Amygdala (tissue), 56 donors: Measurements from ENCODE around the gene GALNT17.

Experiments used
- DNase-seq, 56 donors: peaks; one replicate each; lab custom pipeline; 2025; lab: John Stamatoyannopoulos, UW

Gene GALNT17

DNA sequence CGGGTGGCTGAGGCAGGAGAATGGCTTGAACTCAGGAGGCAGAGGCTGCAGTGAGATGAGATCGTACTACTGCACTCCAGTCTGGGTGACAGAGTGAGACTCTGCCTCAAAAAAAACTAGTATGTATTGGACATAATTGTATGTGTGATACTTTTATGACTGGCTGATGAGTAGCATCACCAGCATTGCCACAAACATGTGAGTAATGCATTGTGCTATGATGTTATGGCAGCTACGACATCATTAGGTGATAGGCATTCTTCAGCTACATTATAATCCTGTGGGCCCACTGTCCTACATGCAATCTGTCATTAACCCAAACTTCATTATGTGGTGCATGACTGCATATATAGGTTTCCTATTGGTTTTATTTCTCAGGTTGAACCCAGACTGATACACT is 352.4 kb downstream of the GALNT17 start:
- DNase-seq: no peak

DNA sequence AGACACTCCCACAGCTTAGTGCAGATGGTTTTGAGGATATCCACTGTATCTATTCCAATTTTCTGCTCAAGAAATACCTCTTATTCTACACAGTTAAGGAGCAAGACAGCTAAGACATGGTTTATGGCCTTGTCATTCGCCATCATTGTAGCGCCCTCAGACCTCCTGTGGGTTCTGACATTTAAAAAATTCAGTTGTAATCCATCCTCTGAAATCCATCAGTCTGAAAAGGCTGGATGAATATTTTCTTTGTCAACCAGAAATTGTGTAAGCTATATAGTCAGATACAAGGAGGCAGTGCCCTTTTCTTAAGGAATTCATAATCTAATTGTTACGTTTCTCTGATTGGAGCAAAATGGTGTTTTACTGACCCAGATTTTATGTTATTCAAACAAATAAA is 353.6 kb downstream of the GALNT17 start:
- DNase-seq: no peak

GRCh38 chr7:71486414-71486813 is 354.5 kb downstream of the GALNT17 start:
- DNase-seq: no peak

GRCh38 chr7:71486856-71487628 is 355.1 kb downstream of the GALNT17 start:
- no peak for DNase-seq

- DNase-seq: no peak
Observed at GRCh38 chr7:71488308-71488707, 356.4 kb downstream of the GALNT17 start.

DNA sequence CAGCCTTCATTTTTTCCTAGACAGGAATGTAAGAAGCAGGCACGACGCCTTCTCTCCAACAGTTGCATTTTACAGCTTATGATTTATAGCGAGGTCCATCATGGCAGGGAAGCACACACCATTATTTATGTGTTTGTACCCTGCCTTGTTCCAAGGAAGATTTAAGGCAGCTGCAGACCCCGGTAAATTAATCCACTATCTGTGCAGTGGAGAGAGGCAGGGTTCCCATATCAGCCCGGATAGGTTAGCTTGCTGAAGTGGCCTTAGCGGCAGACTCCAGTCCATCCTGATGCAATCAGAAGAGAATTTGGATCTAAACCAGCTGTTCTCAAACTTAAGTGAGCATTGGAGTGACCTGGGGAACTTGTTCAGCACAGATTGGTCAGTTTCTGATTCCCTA is 359.4 kb downstream of the GALNT17 start:
- no peak for DNase-seq

DNA sequence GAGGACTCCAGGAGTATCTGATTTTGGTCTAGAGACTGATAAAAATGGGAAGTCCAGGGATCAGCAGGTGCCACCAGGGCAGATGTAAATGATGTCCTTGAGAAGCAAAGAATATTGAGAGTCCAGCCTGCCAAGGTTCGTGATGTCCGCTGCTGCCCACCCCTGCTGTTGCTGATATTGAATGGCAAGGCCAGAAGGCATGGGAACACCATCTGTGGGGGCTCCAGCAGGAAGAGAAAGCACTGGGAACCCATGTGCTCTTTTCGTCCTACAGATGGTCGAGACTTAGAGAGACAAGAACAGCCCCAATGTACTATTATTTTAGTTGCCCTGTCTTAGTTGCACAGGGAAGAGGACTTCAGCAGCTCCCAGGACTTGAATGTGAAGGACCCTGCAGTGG is 363.9 kb downstream of the GALNT17 start:
- DNase-seq: no peak

DNA sequence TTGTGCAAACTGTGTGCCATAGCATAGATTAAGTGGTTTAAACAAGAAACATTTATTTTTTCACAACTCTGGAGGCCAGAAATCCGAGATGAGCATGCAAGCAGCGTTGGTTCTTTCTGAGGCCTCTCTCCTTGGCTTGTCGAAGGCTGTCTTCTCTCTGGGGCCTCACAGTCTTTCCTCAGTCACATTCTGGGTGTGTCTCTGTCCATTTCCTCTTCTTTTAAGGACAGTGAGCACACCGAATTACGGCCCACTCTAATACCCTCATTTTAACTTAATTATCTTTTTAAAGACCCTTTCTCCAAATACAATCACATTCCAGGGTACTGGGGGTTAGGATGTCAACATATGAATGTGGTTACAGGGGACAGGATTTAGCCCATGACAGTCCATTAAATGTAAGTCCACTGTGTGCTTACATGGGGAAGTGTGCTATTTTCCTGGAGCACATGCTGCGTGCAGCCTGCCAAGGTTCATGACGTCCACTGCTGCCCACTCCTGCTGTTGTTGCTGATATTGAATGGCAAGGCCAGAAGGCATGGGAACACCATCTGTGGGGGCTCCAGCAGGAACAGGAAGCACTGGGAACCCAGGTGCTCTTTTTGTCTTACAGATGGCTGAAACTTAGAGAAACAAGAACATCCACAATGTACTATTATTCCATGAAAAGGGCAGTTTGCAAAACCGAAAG is 365.5 kb downstream of the GALNT17 start:
- DNase-seq: peak in 6 of 56 donors; percentile 1 to 7 (median 5)

DNA sequence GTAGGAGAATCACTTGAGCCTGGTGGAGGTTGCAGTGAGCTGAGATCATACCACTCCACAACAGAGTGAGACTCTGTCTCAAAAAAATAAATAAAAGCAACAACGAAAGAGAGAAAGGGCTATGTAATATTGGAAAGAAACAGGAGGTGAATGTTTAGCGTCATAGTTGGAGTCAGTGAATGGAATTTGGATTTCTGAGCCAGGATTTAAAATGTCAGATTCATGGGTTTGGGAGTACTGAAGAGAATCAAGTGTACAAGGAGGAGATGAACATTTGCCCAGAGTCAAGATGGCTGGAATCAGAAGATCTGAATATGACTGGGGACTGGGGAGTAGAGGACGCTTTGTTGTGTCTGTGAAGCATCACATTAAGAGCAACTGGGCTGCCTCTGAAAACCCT is 366.4 kb downstream of the GALNT17 start:
- DNase-seq: no peak

DNA sequence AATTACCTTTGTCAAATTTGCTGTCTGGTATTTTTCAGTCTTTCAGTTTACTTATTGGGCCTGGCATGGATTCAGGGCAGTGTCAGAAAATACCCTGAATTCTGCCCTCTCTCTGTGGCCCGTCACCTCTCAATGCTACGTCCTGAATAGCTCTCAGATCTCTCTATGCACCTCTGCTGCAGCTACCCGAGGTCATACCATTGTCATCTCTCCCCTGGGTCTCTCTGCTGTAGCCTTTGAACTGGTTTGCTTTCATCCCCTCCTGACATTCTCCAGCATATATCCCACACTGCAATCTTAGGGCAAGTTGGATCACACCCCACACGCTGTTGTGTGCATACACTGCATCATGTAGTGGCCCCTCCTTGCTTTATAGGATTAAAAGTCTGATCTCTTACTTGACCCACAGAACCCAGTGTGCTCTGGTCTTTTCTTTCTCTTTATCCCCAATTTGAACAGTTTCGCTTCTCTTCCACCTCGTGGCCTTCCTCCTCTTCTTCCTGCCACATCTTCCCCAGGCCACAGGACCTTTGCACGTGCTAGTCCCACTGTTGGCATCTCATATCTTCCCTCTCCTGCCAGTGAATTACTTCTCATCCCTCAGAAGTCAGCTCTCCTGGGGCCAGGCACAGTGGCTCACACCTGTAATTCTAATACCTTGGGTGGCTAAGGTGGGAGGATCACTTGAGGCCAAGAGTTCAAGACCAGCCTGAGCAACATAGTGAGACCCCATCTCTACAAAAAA is 372.9 kb downstream of the GALNT17 start:
- no peak for DNase-seq

DNA sequence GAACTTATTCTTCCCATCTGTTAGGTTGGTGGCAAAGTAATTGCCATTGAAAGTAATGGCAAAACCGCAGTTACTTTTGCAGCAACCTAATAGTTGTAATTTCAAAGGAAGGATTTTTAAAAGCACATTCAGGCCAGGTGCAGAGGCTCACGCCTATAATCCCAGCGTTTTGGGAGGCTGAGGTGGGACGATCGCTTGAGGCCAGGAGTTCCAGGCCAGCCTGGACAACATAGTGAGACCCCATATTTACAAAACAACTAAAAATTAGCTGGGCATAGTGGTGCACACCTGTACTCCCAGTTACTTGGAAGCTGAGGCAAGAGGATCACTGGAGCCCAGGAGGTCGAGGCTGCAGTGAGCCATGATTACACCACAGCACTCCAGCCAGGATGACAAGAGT is 374.9 kb downstream of the GALNT17 start:
- no peak for DNase-seq

DNA sequence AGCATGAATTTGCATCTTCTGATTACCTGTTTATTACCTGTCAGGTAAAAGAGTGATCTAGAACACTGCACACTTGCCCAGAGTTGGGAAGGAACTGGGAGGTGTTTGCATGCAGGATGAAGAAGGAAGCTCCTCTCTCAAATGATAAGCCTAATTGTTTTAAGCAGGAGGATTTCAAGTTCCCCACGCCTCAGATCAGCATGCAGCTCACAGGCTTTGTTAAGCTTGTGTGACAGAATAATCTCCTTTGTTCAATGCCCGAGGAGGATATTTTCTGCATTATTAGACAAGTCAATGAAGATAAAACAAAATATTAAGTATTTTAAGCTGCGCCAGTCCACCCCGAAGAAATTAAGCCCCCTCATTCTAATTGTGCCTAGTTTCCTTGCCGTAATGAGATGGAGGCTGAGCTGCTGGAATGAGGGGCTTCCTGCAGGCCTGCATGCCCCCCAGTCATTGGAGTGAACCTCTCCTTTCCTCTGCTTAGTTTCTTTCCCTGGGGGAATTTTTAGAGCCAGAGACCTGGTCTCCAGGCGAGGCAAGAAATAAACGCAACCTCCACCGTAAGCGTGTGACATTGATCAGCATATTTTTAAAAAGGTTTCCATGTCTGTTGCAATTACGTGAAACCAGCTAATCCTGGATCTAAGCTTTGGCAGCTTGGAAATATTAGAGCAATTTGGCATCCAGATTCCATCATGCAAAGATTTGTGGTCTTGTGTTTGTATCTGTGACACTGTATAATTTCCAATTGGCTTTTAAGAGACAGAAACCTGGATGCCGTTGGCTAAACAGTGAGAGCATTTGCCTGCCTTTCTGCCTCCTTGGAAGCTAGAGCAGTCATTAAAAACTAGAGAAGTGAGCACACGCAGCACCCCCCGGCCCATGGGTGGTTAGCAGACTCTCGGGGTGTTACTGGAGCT is 376.0 kb downstream of the GALNT17 start:
- DNase-seq: no peak

- no peak for DNase-seq
Observed at GRCh38 chr7:71509381-71509780, 377.4 kb downstream of the GALNT17 start.

GRCh38 chr7:71511361-71511807 is 379.4 kb downstream of the GALNT17 start:
- DNase-seq: no peak

DNA sequence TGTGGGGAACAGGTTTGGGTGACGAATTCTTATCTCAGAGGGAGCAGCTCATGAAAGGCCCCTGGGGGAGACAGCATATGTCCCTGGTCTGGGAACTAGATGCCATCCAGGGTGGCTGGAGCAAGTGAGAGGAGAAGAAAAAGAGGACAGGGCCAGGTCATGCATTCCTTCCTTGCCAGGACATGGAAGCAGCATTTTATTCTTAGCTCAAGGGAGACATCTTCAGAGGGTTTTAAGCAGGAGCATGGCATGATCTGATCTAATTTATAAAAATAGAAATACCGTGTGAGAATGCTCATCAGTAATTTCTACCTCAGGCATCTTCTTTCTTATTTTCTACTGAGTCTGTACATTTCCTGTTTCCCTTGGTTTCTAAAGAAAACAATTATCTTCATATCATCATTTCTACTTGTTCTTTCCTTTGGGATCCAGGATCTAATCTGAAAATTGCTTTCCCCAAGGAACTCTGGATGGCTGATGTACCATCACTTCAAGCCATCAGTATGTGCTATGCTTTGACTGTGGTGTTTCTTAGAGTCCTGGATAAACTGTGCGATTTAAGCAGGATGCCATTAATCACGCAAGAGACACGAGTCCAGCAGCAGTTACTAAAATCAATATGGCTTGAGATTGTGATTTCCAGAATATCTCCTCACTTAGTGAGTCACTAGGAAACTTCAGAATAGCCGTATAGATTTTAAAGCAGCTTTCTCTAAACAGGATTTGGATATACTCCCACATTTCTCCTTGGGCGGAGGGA is 386.2 kb downstream of the GALNT17 start:
- DNase-seq: no peak

- DNase-seq: no peak
Observed at GRCh38 chr7:71518880-71519279, 386.9 kb downstream of the GALNT17 start.

- DNase-seq: peak in 5 of 56 donors; percentile 13 to 40 (median 24)
Observed at GRCh38 chr7:71521506-71521905, 389.6 kb downstream of the GALNT17 start.

DNA sequence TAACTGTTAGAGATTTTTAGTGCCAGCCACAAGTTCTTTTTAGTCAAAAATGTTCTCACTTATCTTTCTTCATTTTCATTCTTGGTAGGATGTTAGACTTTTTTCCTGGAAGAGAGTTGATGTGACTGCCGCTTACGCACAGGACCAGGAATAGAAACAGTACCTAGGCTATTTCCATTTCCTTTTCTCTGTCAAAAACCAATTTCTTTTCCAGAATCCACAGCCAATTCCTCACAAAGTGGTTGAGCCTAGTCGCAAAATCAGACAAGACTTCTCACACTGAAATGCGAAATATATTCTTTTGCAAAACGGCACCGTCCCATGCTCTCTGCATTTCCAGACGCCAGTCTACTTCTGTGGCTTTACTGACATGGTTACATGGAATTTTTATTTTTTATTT is 394.2 kb downstream of the GALNT17 start:
- no peak for DNase-seq

GRCh38 chr7:71527213-71527612 is 395.3 kb downstream of the GALNT17 start:
- DNase-seq: no peak

- no peak for DNase-seq
Observed at GRCh38 chr7:71535616-71536015, 403.7 kb downstream of the GALNT17 start.
